Bronchial epithelial cell (primary cell): Measurements from ENCODE around the gene RSPO4. TPM values are rescaled to one million over a fixed set of nuclear protein-coding genes. Genes with fewer than 3 reads are reported as not detected.

Source experiments
- DNase-seq: peaks from one replicate; pipeline ENCODE4 v3.0.0-alpha.2; 2010; ENCODE audit warnings: low read depth
- FAIRE-seq: peaks from 2 replicates; lab custom pipeline; 2011; peaks lifted over from hg19 to GRCh38; lab: Jason Lieb, UNC
- H3K27me3 ChIP-seq: 2 replicates; pipeline ENCODE4 v1.5.1; 2011; ENCODE audit warnings: low read length; ENCODE audit not compliant: control insufficient read depth, insufficient read depth
- H3K36me3 ChIP-seq: 2 replicates; pipeline ENCODE4 v1.5.1; 2011; ENCODE audit warnings: low read length; ENCODE audit not compliant: control insufficient read depth, insufficient read depth
- H3K4me3 ChIP-seq: 2 replicates; pipeline ENCODE4 v1.5.1; 2011; ENCODE audit warnings: mild to moderate bottlenecking, low read depth, low read length, control low read depth
- total RNA-seq: library from RNA; depleted of rRNA; stranded (reverse); fragments of >200 nt; gene quantifications from 2 replicates; pipeline ENCODE4 v1.2.1, GENCODE V29; 2014
- TF ChIP-seq, protein P1 (sequence below): IDR thresholded peaks from 2 replicates; pipeline ENCODE4 v1.5.1; 2011; ENCODE audit warnings: mild to moderate bottlenecking, moderate library complexity, low read length, control low read depth, inconsistent platforms; ENCODE audit not compliant: insufficient read depth, severe bottlenecking

RSPO4 gene
- total RNA-seq, 1 donor from 2014 or later = not detected

GRCh38 chr20:1022871-1023270, 20.8 kb upstream of the RSPO4 start:
- TF ChIP-seq, protein P1, sequence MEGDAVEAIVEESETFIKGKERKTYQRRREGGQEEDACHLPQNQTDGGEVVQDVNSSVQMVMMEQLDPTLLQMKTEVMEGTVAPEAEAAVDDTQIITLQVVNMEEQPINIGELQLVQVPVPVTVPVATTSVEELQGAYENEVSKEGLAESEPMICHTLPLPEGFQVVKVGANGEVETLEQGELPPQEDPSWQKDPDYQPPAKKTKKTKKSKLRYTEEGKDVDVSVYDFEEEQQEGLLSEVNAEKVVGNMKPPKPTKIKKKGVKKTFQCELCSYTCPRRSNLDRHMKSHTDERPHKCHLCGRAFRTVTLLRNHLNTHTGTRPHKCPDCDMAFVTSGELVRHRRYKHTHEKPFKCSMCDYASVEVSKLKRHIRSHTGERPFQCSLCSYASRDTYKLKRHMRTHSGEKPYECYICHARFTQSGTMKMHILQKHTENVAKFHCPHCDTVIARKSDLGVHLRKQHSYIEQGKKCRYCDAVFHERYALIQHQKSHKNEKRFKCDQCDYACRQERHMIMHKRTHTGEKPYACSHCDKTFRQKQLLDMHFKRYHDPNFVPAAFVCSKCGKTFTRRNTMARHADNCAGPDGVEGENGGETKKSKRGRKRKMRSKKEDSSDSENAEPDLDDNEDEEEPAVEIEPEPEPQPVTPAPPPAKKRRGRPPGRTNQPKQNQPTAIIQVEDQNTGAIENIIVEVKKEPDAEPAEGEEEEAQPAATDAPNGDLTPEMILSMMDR = no peak
- Histone ChIP-seq H3K4me3 (no peak overlapping the region), H3K27me3 (no peaks in the 10 kb centered on the region), H3K36me3 (no peaks in the 10 kb centered on the region)
- FAIRE-seq = no peak
- DNase-seq = no peak

DNA sequence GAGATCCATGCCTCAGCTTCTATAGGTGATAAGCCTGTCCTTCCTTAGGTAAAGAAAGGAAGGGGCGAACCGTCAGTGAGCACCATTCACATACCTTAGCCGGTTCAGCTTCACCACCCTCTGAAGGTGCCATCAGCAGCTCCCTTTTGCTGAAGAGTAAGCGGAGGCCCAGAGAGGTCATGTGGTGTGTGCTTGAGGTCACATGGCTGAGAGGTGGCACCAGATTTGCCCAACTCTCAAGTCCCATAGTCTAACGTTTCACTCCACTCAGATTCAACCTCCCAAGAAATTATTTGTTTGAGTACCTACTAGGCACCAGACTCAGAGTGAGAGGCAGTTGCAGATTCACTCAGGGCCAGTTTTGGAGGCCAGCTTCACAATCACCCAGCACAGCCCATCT, 18.5 kb upstream of the RSPO4 start:
- Histone ChIP-seq H3K4me3 (no peak overlapping the region), H3K36me3 (no peaks in the 10 kb centered on the region), H3K27me3 (no peaks in the 10 kb centered on the region)
- TF ChIP-seq, protein P1 = no peak
- FAIRE-seq (no peak), DNase-seq (no peak)

DNA sequence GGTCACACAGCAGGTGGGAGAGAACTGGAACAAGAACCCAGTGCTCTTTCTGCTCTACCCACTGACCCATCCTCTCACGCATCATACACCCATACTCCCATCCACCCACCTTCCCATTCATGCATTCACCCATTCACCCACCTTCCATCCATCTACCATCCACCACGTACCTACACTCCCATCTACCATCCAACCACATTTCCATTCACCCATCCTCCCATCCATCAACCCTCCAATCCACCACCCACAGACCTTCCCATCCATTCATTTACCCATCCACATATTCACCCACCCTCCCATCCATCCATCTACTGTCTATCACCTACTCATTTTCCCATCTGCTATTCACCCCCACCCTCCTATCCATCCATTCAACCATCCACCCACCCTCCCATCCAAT, 17.2 kb upstream of the RSPO4 start:
- no peak for DNase-seq
- FAIRE-seq = no peak
- no peaks in the 10 kb centered on the region for H3K36me3 ChIP-seq
- H3K27me3 ChIP-seq = no peaks in the 10 kb centered on the region
- no peak overlapping the region for H3K4me3 ChIP-seq
- TF ChIP-seq, protein P1 = no peak

- DNase-seq (no peak), FAIRE-seq (no peak)
- TF ChIP-seq, protein P1 = no peak
- Histone ChIP-seq H3K27me3 (no peaks in the 10 kb centered on the region), H3K36me3 (no peaks in the 10 kb centered on the region), H3K4me3 (no peak overlapping the region)
Measured at GRCh38 chr20:1017677-1018076, 15.6 kb upstream of the RSPO4 start.

DNA sequence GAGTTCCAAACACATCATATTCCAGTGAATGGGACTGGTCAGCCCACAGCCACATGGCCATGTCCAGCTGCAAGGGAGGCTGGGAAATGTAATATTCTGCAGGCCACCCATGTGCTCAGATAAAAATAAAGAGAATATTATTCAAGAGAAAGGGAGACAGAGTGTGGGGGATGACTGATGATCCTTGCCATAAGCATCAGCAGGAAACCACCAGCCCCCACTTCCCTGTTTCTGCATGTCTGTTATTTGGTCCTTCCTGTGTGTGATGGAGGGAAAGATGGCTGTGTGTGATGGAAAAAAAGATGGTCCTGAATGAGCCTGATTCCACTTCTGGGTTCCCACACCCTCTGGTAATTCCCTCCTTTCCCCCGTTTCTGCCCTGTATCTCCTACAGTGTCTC, 13.1 kb upstream of the RSPO4 start:
- H3K36me3 ChIP-seq = no peaks in the 10 kb centered on the region
- TF ChIP-seq, protein P1 = no peak
- no peak for FAIRE-seq
- no peak overlapping the region for H3K4me3 ChIP-seq
- no peaks in the 10 kb centered on the region for H3K27me3 ChIP-seq
- DNase-seq = no peak

GRCh38 chr20:1014471-1014870, 12.4 kb upstream of the RSPO4 start:
- Histone ChIP-seq H3K27me3 (no peaks in the 10 kb centered on the region), H3K36me3 (no peaks in the 10 kb centered on the region), H3K4me3 (no peak overlapping the region)
- TF ChIP-seq, protein P1 = no peak
- DNase-seq (no peak), FAIRE-seq (no peak)
